K562 (cell line): ENCODE measurements around the gene BEST2. TPM values are rescaled to one million over a fixed set of nuclear protein-coding genes. Genes with fewer than 3 reads are reported as not detected.
A peak's percentile ranks its signal among the peaks of the same experiment; 100 is the strongest.

Source experiments
- BDP1 ChIP-seq: IDR thresholded peaks from 3 replicates; pipeline ENCODE4 v1.6.1; 2011; ENCODE audit not compliant: insufficient read length, insufficient read depth
- BRD4 ChIP-seq: fragments of 200-600 bp; sonication (generic); IDR thresholded peaks from 2 replicates; pipeline ENCODE4 v1.6.1; 2017; ENCODE audit warnings: inconsistent platforms
- COPS2 ChIP-seq: fragments of 450-650 bp; conservative IDR thresholded peaks from 2 replicates; pipeline ENCODE4 v1.6.1; 2016; ENCODE audit warnings: mild to moderate bottlenecking, moderate library complexity
- DPF2 ChIP-seq: fragments of 450-650 bp; IDR thresholded peaks from 2 replicates; pipeline ENCODE4 v1.6.1; 2016
- ELF1 ChIP-seq: fragments of 200-800 bp; sonication (Bioruptor generic); IDR thresholded peaks from 2 replicates; pipeline ENCODE4 v1.6.1; 2016; ENCODE audit warnings: missing genetic modification characterization, missing compliant biosample characterization
- ETV1 ChIP-seq: fragments of 450-650 bp; conservative IDR thresholded peaks from 2 replicates; pipeline ENCODE4 v1.6.1; 2016; ENCODE audit warnings: missing genetic modification characterization, control low read depth, low read depth, missing compliant biosample characterization
- FIP1L1 ChIP-seq: fragments of 200-400 bp; formaldehyde crosslinking; IDR thresholded peaks from 2 replicates; pipeline ENCODE4 v1.6.1; 2018; ENCODE audit warnings: mild to moderate bottlenecking, low read depth, low read length; ENCODE audit not compliant: poor library complexity, severe bottlenecking
- HBP1 ChIP-seq: fragments of 450-650 bp; formaldehyde crosslinking; IDR thresholded peaks from 2 replicates; pipeline ENCODE4 v1.4.0; 2022; ENCODE audit warnings: missing genetic modification characterization
- HDGF ChIP-seq: fragments of 450-650 bp; IDR thresholded peaks from 2 replicates; pipeline ENCODE4 v1.6.1; 2016
- HNRNPK ChIP-seq: fragments of 200-400 bp; formaldehyde crosslinking; IDR thresholded peaks from one replicate; pipeline ENCODE4 v1.6.1; 2018; ENCODE audit warnings: mild to moderate bottlenecking, low read depth, low read length; ENCODE audit not compliant: poor library complexity, severe bottlenecking
- HNRNPLL ChIP-seq: fragments of 200-400 bp; formaldehyde crosslinking; IDR thresholded peaks from 2 replicates; pipeline ENCODE4 v1.6.1; 2017; ENCODE audit warnings: low read length, low read depth, mild to moderate bottlenecking; ENCODE audit not compliant: poor library complexity, severe bottlenecking
- MYC ChIP-seq, 2 experiments: fragments of 250-450 bp in 1 of 2; sonication (Bioruptor Pico) in 1 of 2; IDR thresholded peaks; 2 replicates each; pipeline versions ENCODE4 v1.5.1 to v1.6.1; 2012 to 2021; ENCODE audit warnings: low read depth in 2 of 2, borderline replicate concordance in 1 of 2, improper control_type of control experiment in 1 of 2, low read length in 1 of 2, mild to moderate bottlenecking in 1 of 2, moderate library complexity in 1 of 2
- NCOA6 ChIP-seq: fragments of 450-650 bp; IDR thresholded peaks from 2 replicates; pipeline ENCODE4 v1.6.1; 2017; ENCODE audit warnings: mild to moderate bottlenecking
- NEUROD1 ChIP-seq: fragments of 150-350 bp; IDR thresholded peaks from 2 replicates; pipeline ENCODE4 v1.6.1; 2014; ENCODE audit warnings: borderline replicate concordance, low read length, low read depth; ENCODE audit not compliant: partially characterized antibody
- PHTF2 ChIP-seq: fragments of 250-450 bp; sonication (Bioruptor Pico); IDR thresholded peaks from 2 replicates; pipeline ENCODE4 v1.5.0; 2021; ENCODE audit warnings: mild to moderate bottlenecking
- RBFOX2 ChIP-seq: fragments of 200-400 bp; formaldehyde crosslinking; IDR thresholded peaks from 2 replicates; pipeline ENCODE4 v1.6.1; 2017; ENCODE audit warnings: low read depth, mild to moderate bottlenecking, low read length, moderate library complexity
- RCOR1 ChIP-seq, 2 experiments: IDR thresholded peaks; 2 replicates each; pipeline ENCODE4 v1.6.1; 2012; ENCODE audit warnings: low read depth in 2 of 2, low read length in 2 of 2, borderline replicate concordance in 1 of 2, improper control_type of control experiment in 1 of 2
- SMAD2 ChIP-seq: fragments of 150-350 bp; IDR thresholded peaks from 2 replicates; pipeline ENCODE4 v1.6.1; 2014; ENCODE audit warnings: low read depth, mild to moderate bottlenecking, low read length
- STAG1 ChIP-seq: sonication (generic); formaldehyde crosslinking; IDR thresholded peaks from 2 replicates; pipeline ENCODE4 v1.5.0; 2020; ENCODE audit warnings: missing genetic modification reagents, borderline replicate concordance
- TEAD1 ChIP-seq, 2 experiments: fragments of 450-650 bp in 1 of 2; sonication (generic) in 1 of 2; formaldehyde crosslinking; IDR thresholded peaks; 2 replicates each; pipeline versions ENCODE4 v1.4.0 to v1.8.0; 2020 to 2022; ENCODE audit warnings: mild to moderate bottlenecking in 2 of 2, missing genetic modification reagents in 1 of 2
- THRB ChIP-seq: fragments of 450-650 bp; formaldehyde crosslinking; conservative IDR thresholded peaks from 2 replicates; pipeline ENCODE4 v1.4.0; 2022; ENCODE audit warnings: mild to moderate bottlenecking, missing genetic modification characterization
- ZBED1 ChIP-seq: IDR thresholded peaks from 2 replicates; pipeline ENCODE4 v1.6.1; 2014
- ZBTB26 ChIP-seq: fragments of 450-650 bp; formaldehyde crosslinking; IDR thresholded peaks from 2 replicates; pipeline ENCODE4 v1.4.0; 2022; ENCODE audit warnings: missing genetic modification characterization
- ZNF12 ChIP-seq: sonication (generic); formaldehyde crosslinking; IDR thresholded peaks from 2 replicates; pipeline ENCODE4 v1.4.0; 2020; ENCODE audit warnings: mild to moderate bottlenecking, missing genetic modification reagents
- ZNF197 ChIP-seq: fragments of 200-800 bp; sonication (Bioruptor generic); IDR thresholded peaks from 2 replicates; pipeline ENCODE4 v1.6.1; 2016; ENCODE audit warnings: low read depth, missing genetic modification characterization, missing compliant biosample characterization
- ZNF764 ChIP-seq: fragments of 250-450 bp; sonication (Bioruptor Pico); IDR thresholded peaks from 2 replicates; pipeline ENCODE4 v1.4.0; 2020; ENCODE audit warnings: low read depth, mild to moderate bottlenecking, moderate library complexity
- polyA plus RNA-seq, 8 experiments: library from polyadenylated mRNA; depleted of rRNA in 4 of 8; stranded (reverse) in 5 of 8; unstranded in 3 of 8; fragments of >200 nt; fragmentation: Nextera tagmentation in 2 of 8; fragmentation: Illumina TruSeq in 1 of 8; extraction: Ambion mirVana in 2 of 8; extraction: Trizol in 1 of 8; gene quantifications; 2 replicates each; pipeline versions ENCODE4 v1.2.1 to v1.2.3, GENCODE V29; 2011 to 2014; ENCODE audit warnings: inconsistent platforms in 1 of 8, missing spikeins in 1 of 8
- total RNA-seq, 7 experiments: library from RNA; depleted of rRNA in 6 of 7; stranded (reverse); fragments of >200 nt in 6 of 7; fragmentation: Illumina TruSeq in 2 of 7; extraction: Trizol in 2 of 7; gene quantifications; 2 replicates each; pipeline versions ENCODE4 v1.2.1 to v1.2.3, GENCODE V29; 2011 to 2021; ENCODE audit warnings: low replicate concordance in 1 of 7

Gene BEST2
- total and polyA plus RNA-seq, 9 of the 15 experiments (the other 6 are each of a cell fraction or from before 2014, with no cell fraction given) = not detected

- TF ChIP-seq THRB (CRISPR knock-in tag) (peak; percentile 87; the same call in 1 of the 2 replicates), TEAD1 (CRISPR knock-in tag; IDR thresholded peaks at IDR 0.05) (peak; percentile 6 to 31; a peak in 2 of 4 replicates), NCOA6 (no peak), BDP1 (no peak), DPF2 (no peak), BRD4 (0 out of 2 replicates have a peak, but pooled peaks have one; percentile 32), ZBED1 (peak; percentile 93), HNRNPK (peak; percentile 58), HNRNPLL (peak; percentile 77), SMAD2 (no peak), NEUROD1 (peak; percentile 78), ETV1 (tag) (peak; percentile 75), HBP1 (peak; percentile 94), RCOR1 (IDR thresholded peaks at IDR 0.05; ENCODE audit: borderline replicate concordance in 1 of 2, low read depth in 2 of 2, low read length in 2 of 2) (peak in 1 of 2 experiments; percentile 57; a peak in 2 of 4 replicates), RBFOX2 (peak; percentile 96), PHTF2 (no peak), ZNF764 (CRISPR knock-in tag) (0 out of 2 replicates have a peak, but pooled peaks have one; percentile 25), MYC (IDR thresholded peaks at IDR 0.05; ENCODE audit: low read depth, low read length) (peak; percentile 83), MYC (CRISPR knock-in tag; IDR thresholded peaks at IDR 0.05; ENCODE audit: borderline replicate concordance, low read depth) (no peak), FIP1L1 (peak; percentile 100), ZBTB26 (CRISPR knock-in tag) (0 out of 2 replicates have a peak, but pooled peaks have one; percentile 44), STAG1 (CRISPR knock-in tag) (no peak), ELF1 (peak; percentile 96), COPS2 (no peak), ZNF12 (CRISPR knock-in tag) (peak; percentile 34; the same call in 1 of the 2 replicates), ZNF197 (CRISPR knock-in tag) (no peak), HDGF (no peak)
Measured at GRCh38 chr19:12791345-12792050, 39.9 kb downstream of the BEST2 start, which contains the start of gene JUNB (continued).
